HG02943 (cell line): ENCODE results near the gene IDUA.
"Not testable (repeated sequence)": the region's sequence is repeated elsewhere in the genome, so short reads cannot be mapped to it uniquely, and the experiment has no call there.

ENCODE experiments used
- ATAC-seq: cut with Tn5 transposase; IDR thresholded peaks from one replicate; pipeline ENCODE4 v1.9.1; 2021; ENCODE audit warnings: mild to moderate bottlenecking, low read depth, moderate library complexity; ENCODE audit not compliant: unreplicated experiment

The IDUA gene

DNA sequence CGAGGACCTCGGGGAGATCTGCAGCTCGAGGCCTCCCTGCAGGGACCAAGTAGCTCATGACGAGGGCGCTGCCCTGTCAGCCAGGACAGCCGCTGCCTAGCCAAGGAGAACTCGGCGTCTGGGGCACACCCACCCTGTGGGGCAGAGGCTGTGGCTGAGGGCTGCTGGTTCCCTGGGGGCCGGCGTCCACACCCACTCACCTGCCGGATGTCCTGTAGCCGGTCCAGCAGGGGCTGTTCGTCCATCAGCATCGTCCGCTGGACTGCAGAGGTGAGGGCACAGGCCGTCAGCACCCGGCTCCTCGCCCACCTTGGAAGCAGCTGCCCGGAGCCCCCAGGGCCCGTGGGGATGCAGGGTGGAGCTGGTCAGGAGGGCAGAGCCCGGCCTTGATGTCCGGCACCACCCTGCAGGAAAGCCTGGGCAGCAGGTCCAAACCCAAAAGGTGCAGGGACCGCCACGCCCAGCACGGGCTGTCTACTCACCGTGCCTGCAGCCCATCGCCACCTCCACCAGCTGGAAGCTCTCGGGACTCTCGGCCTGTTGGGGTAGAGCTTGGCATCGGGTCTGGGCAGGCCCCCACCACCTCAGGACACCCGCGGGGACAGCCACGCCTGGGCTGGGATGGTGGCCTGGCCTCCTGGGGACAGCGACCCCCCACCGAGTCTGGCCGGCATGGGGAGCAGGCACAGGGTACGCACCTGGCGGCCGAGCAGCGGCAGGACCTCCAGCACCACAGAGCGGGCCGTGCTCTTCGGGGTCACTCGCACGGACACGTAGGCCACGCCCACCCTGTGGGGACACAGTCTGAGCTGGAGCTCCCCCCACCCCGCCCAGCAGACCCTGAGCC lies 20.4 kb upstream of the IDUA start:
- no peak for ATAC-seq

GRCh38 chr4:967113-968104 lies 19.4 kb upstream of the IDUA start:
- no peak for ATAC-seq

DNA sequence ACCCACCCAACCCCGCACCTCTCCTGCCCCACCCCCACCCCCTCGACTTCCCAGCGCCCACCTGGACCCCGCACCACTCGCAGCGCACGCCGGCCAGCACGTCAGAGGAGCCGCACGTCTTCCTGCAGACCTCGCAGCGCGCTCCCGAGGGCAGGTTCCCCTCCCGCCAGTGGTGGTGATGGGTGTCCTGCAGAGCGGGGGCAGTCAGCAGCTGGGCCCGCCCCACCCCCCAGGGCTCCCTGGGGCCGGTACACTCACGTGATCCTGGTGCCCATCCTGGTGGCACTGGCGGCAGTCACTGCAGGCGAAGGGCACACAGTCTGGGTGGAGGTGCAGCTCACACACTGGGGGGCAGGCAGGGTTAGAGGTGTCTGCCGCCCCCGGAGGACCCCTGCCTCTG lies 18.6 kb upstream of the IDUA start:
- ATAC-seq: no peak

DNA sequence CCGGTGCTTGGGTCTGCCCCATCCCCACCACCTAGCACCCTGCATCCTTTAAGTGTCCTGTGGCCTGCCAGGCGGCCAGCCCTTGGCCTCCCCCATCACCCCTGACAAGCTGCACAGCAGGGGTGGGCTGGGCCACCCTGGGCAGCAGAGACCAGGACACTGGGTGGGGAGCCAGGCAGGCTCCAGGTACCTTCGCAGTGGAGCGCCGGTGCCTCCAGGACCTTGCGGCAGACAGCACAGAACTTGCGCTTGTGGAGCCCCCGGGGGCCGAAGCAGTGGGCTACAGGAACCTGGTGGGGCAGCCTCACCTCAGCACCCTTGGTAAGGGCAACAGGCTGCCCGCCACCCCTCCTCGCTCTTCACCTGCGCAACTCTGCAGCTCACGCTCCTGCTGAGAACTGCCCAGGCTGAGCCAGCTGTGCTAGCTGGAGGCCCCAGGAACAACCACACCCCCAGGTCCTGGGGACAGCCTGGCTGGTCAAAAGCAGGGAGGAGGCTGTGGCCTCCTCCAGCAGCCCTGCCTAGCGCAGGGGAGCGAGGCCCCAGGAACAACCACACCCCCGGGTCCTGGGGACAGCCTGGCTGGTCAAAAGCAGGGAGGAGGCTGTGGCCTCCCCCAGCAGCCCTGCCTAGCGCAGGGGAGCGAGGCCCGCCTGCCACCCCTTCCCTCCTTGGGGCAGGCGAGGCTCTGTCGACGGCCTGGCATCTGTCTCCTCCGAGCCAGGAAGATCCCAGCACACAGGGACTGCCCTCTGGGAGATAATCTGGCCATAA lies 18.0 kb upstream of the IDUA start:
- no peak for ATAC-seq

- ATAC-seq: no peak
Observed at GRCh38 chr4:970046-970745, 16.6 kb upstream of the IDUA start.

DNA sequence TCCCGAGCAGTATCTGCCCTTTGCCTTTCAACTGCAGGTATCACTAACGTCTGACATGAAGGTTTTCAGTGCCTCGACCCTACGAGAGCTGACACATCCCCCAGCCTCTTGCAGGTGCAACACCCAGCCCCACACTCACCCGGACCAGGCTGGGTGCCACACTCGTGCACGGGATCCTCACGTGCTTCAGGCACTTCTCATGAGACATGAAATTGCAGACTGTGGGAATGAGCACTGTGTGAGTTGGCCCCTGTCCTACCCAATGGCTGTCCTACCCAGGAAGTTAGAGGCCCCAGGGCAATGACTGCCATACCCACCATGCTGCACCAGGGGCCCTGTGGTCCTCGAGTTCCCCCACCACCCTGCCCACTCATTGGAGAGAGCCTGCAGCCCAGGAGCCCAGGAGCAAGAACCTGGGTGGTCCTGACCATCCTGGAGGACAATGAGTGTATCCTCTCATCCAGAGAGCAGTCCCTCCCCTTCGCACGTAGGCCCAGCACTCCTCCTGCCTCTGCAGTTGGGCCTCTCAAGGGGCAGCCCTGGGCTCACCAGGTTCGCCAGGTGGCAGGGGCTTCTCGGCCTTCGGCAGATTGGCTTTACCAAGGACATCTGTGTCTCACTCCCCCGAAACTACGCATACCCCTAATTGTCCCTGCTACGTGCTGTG lies 15.9 kb upstream of the IDUA start:
- no peak for ATAC-seq

DNA sequence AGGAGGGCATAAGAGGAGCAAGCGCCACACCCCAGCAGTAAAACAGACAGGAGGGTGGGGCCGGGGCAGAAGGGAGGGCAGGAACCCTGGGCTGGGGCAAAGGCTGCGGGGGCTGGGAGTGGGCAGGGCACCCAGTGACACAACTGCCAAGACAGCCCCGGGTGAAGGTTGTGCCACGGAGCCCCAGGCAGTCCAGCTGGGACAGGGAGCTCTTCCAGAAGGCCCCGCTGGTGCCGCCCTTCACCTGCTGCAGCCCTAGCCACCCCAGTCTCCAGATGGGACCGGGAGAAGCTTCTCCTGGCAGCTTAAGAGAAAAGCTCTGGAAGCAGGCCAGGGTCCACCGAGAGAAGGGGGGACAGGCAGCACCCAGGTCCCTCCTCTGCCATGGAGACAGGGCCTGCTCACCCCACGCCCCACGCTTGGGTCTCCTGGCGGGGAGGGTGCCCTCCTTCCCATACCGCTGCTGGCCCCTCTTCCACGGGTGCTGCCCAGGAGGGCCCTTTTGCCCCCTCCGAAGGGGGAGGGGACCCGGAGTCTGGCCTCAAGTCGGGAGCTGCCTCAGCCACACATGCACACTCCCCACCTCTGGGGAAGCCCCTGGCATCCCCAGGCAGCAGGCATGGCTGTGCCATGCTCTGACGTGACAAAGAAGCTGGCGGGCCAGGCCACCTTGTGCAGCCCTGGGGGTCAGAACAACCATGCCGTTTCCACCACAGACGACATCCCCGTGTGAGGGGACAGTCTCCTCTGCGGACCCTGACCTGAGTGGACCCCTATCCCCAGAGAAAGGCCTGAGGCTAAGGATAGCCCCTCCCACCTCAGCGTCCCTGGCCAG lies 15.0 kb upstream of the IDUA start:
- ATAC-seq: no peak

DNA sequence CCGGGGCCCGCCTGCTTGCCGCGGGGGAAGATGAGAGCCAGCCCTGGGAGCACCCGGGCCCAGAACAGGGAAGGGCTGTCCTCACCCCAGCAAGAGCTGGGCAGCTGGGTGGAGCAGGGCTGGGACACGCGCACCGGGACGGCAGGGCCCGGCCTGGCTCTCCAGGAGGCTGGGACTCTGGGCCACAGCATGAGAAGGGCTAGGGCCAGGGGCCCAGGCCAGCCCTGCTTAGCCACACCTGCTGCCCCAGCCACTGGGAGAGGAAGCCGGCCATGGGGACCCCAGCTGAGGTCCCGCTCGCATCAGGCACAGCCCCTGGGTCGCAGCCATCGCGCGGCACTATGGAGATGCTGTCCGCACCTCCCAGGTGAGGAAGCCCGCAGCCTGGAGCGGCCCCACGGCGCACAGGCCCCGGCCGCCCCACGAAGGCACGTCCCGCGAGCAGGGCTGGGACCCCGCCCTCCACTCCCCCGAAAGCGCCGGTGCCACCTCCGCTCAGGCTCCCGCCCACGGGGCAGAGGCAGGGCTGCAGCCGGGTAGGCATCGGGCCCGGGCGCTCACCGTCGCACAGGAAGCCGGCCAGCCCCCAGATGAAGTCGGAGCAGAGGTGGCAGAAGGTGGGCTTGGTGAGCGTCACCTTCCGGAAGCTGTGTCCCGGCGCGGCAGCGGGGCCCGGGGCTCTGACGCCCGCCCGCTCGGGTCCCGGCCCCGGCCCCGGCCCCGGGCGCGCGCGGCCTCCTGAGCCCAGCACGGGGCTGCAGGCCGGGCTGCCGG lies 14.0 kb upstream of the IDUA start:
- ATAC-seq: peak; percentile 33

DNA sequence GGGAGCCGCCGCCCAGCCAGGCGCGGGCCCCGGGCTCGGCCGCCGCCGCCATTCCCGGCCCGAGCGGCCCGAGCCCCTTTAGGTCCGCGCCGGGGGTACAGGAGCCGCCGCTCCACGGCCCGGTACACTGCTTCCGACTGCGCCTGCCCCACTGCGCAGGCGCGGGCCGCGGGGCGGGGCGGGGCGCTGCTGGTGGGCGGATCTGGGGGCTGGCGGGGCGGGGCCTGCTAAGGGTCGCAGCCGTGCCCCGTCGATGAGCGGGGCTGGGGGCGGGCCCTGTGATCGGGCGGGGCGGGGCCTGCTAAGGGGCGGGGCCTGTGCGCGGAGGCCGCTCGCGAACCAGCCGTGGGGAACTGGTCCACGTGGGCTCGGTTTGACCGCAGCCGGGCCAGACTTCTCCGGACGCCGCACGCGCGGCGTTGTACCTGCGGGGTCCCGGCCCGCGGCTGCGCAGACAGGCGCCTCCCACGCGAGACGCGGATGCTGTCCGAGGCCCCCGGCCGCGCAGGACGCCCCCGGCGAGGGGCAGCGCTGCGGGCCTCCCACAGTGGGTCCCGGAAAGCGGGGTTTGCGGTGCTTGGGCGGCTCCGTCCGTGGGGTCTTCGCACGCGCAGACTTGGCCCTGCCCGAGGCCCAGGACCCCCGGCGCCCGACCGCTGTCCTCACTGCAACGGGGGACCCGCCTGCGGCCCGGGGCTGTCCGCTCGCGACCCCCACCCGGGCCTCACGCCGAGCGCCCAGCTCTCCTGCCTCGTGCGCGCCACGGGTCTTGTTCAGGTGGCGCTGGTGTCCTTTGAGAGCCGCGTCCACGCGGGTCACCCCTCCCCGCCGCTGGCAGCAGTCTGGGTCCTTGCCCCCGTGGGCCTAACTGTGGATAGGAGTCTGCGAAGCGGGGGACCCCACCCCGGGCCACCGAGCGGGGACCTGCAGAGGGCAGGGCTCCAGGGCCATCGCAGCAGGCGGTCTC lies 13.1 kb upstream of the IDUA start, which contains the start of gene DGKQ:
TSS of gene DGKQ (minus strand) at position 139 of the 967 bp plus-strand sequence. CDS start at position 52, 87 bp downstream.
- peak; percentile 59 for ATAC-seq

DNA sequence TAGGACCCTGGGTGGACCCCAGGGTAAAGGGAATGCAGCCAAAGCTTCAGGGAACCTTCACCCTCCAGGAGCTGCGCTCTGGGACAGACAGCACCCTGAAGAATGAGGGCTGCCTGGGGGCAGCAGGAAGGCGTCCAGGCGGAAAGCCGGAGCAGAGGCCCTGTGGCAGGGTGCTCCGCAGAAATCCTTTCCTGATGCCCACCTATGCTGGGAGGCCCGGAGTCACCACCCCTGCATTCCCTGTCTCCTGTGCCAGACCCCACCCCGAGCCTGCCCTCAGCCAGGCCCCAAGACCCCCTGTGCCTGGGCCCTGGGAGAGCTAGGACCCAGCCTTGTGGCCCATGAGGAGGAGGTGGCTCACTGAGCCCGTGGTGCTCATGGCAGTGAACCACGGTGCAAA lies 12.2 kb upstream of the IDUA start:
- no peak for ATAC-seq

GRCh38 chr4:976016-976415 lies 10.8 kb upstream of the IDUA start:
- ATAC-seq: not testable (repeated sequence)

- ATAC-seq: no peak
Observed at GRCh38 chr4:978957-979701, 7.7 kb upstream of the IDUA start.

- no peak for ATAC-seq
Observed at GRCh38 chr4:982291-982690, 4.6 kb upstream of the IDUA start.

DNA sequence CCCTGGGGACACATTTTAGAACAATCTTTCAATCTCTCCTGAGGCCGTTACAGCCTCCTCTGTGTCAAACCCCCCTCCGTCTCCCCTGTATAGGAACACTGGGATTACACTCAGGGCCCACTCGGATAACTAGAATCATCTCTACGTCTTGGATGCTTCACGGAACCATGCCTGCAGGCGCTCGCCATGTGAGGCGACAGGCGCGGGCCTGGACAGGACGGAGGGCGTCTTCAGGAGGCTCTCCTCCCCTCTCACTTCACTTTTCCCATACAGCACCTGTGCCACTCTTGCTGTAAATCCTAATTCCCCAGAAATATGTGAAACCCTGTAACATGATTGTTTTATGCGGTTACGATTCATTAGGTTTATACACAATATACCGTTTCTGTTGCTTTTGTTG lies 4.0 kb upstream of the IDUA start:
- no peak for ATAC-seq

GRCh38 chr4:984336-985054 lies 2.3 kb upstream of the IDUA start:
- no peak for ATAC-seq
